IMR-90 (cell line): ENCODE results near the gene MFSD6L. TPM values are rescaled to one million over a fixed set of nuclear protein-coding genes. Genes with fewer than 3 reads are reported as not detected.

Experiments
- ATAC-seq: fragments of 200-7000 bp; cut with Tn5 transposase; 2 replicates; pipeline ENCODE4 v1.9.1; 2020; ENCODE audit warnings: low read depth, mild to moderate bottlenecking, moderate library complexity
- BruUV-seq: library from RNA; stranded (reverse); fragments of 400-500 nt; replicated peaks from 2 replicates; lab custom pipeline; 2021; lab: Mats Ljungman, UMichigan
- CTCF ChIA-PET: fragments of 300-600 bp; formaldehyde crosslinking; extraction: SDS; loops from one replicate; lab custom pipeline; 2021; ENCODE audit warnings: antibody characterized with exemption; lab: Yijun Ruan, JAX
- POLR2A ChIA-PET: fragments of 300-600 bp; sonication (Branson Sonifier 250); formaldehyde crosslinking; loops from one replicate; lab custom pipeline; 2022; ENCODE audit warnings: antibody characterized with exemption; ENCODE audit not compliant: unreplicated experiment; lab: Charles Lee
- DNase-seq: peaks from one replicate; pipeline ENCODE4 v3.0.0; 2013
- H2AFZ ChIP-seq: replicated peaks from 2 replicates; pipeline ENCODE3; 2013; ENCODE audit warnings: low read length, mild to moderate bottlenecking; ENCODE audit not compliant: poor library complexity
- H2AK5ac ChIP-seq: 2 replicates; pipeline ENCODE4 v1.6.1; 2013; ENCODE audit warnings: low read depth, low read length, inconsistent platforms
- H2AK9ac ChIP-seq: replicated peaks from 2 replicates; pipeline ENCODE3; 2013; ENCODE audit warnings: mild to moderate bottlenecking, low read depth, low read length, moderate library complexity; ENCODE audit not compliant: poor library complexity
- H2BK120ac ChIP-seq: 2 replicates; pipeline ENCODE4 v1.6.1; 2013; ENCODE audit warnings: low read depth, low read length, inconsistent platforms
- H2BK15ac ChIP-seq: 3 replicates; pipeline ENCODE4 v1.6.1; 2013; ENCODE audit warnings: low read depth, low read length, inconsistent platforms
- H2BK20ac ChIP-seq: 2 replicates; pipeline ENCODE4 v1.6.1; 2013; ENCODE audit warnings: low read depth, mild to moderate bottlenecking, inconsistent platforms, low read length, moderate library complexity
- H2BK5ac ChIP-seq: 2 replicates; pipeline ENCODE4 v1.6.1; 2013; ENCODE audit warnings: mild to moderate bottlenecking, low read depth, low read length, inconsistent platforms; ENCODE audit not compliant: poor library complexity, severe bottlenecking
- H3K14ac ChIP-seq: replicated peaks from 2 replicates; pipeline ENCODE4 v1.6.1; 2013; ENCODE audit warnings: low read depth, low read length, inconsistent platforms
- H3K18ac ChIP-seq: 2 replicates; pipeline ENCODE4 v1.6.1; 2013; ENCODE audit warnings: low read depth, low read length, control low read depth
- H3K23ac ChIP-seq: 2 replicates; pipeline ENCODE4 v1.6.1; 2013; ENCODE audit warnings: low read depth, low read length, inconsistent platforms
- H3K27ac ChIP-seq: 2 replicates; pipeline ENCODE4 v1.5.1; 2013; ENCODE audit warnings: mild to moderate bottlenecking, control low read depth, low read length; ENCODE audit not compliant: insufficient read depth
- H3K27me3 ChIP-seq: 2 replicates; pipeline ENCODE4 v1.6.1; 2013; ENCODE audit warnings: low read length; ENCODE audit not compliant: control insufficient read depth, insufficient read depth
- H3K36me3 ChIP-seq: 2 replicates; pipeline ENCODE4 v1.6.1; 2013; ENCODE audit warnings: low read length, mixed read lengths; ENCODE audit not compliant: control insufficient read depth, insufficient read depth
- H3K4ac ChIP-seq: 2 replicates; pipeline ENCODE4 v1.6.1; 2013; ENCODE audit warnings: low read depth, low read length, inconsistent platforms
- H3K4me1 ChIP-seq: 2 replicates; pipeline ENCODE4 v1.6.1; 2013; ENCODE audit warnings: low read length, mixed read lengths; ENCODE audit not compliant: control insufficient read depth, insufficient read depth
- H3K4me2 ChIP-seq: 2 replicates; pipeline ENCODE4 v1.6.1; 2013; ENCODE audit warnings: low read depth, mild to moderate bottlenecking, control low read depth, low read length, moderate library complexity
- H3K4me3 ChIP-seq: 2 replicates; pipeline ENCODE4 v1.5.1; 2013; ENCODE audit warnings: low read depth, mild to moderate bottlenecking, control low read depth, low read length, moderate library complexity; ENCODE audit not compliant: insufficient read depth
- H3K56ac ChIP-seq: 2 replicates; pipeline ENCODE4 v1.6.1; 2013; ENCODE audit warnings: low read length, inconsistent platforms; ENCODE audit not compliant: insufficient read depth; ENCODE audit errors: extremely low read depth
- H3K79me1 ChIP-seq, 2 experiments: 2 replicates each; pipeline ENCODE4 v1.6.1; 2013; ENCODE audit warnings: low read length in 2 of 2, inconsistent platforms in 1 of 2, low read depth in 1 of 2
- H3K9ac ChIP-seq: 2 replicates; pipeline ENCODE4 v1.6.1; 2013; ENCODE audit warnings: low read depth, low read length, control low read depth
- H3K9me1 ChIP-seq: 2 replicates; pipeline ENCODE4 v1.6.1; 2013; ENCODE audit warnings: low read length, inconsistent platforms; ENCODE audit not compliant: insufficient read depth
- H3K9me3 ChIP-seq: 2 replicates; pipeline ENCODE4 v1.6.1; 2013; ENCODE audit warnings: low read length; ENCODE audit not compliant: control insufficient read depth, insufficient read depth
- H4K20me1 ChIP-seq: 2 replicates; pipeline ENCODE4 v1.6.1; 2013; ENCODE audit warnings: low read length, inconsistent platforms; ENCODE audit not compliant: insufficient read depth
- H4K5ac ChIP-seq: 2 replicates; pipeline ENCODE4 v1.6.1; 2013; ENCODE audit warnings: mild to moderate bottlenecking, low read depth, low read length, control low read depth
- H4K8ac ChIP-seq, 2 experiments: 2 replicates each; pipeline ENCODE4 v1.6.1; 2013; ENCODE audit warnings: low read depth in 2 of 2, low read length in 2 of 2, control low read depth in 1 of 2, inconsistent platforms in 1 of 2
- H4K91ac ChIP-seq: 2 replicates; pipeline ENCODE4 v1.6.1; 2013; ENCODE audit warnings: low read depth, low read length, inconsistent platforms; ENCODE audit not compliant: insufficient read depth
- CHD1 ChIP-seq: IDR thresholded peaks from 2 replicates; pipeline ENCODE4 v1.6.1; 2012; ENCODE audit warnings: low read depth, low read length, improper control_type of control experiment
- FOS ChIP-seq: fragments of 150-350 bp; IDR thresholded peaks from 2 replicates; pipeline ENCODE4 v1.6.1; 2016; ENCODE audit warnings: low read depth, low read length
- MAFK ChIP-seq: IDR thresholded peaks from 2 replicates; pipeline ENCODE4 v1.6.1; 2012; ENCODE audit warnings: low read depth, low read length, improper control_type of control experiment
- NFE2L2 ChIP-seq: fragments of 150-350 bp; IDR thresholded peaks from 2 replicates; pipeline ENCODE4 v1.6.1; 2016; ENCODE audit warnings: low read depth, mild to moderate bottlenecking, low read length
- POLR2A ChIP-seq: IDR thresholded peaks from 2 replicates; pipeline ENCODE4 v1.6.1; 2012; ENCODE audit warnings: mild to moderate bottlenecking, low read depth, low read length
- RFX5 ChIP-seq: IDR thresholded peaks from 2 replicates; pipeline ENCODE4 v1.8.0; 2012; ENCODE audit warnings: low read depth, mild to moderate bottlenecking, low read length, moderate library complexity
- WGBS, 2 experiments: methylation state at CpG; one replicate each; pipeline versions ENCODE4 v1.1.5 to v1.1.7; 2013; ENCODE audit warnings: missing lambda C conversion rate in 2 of 2; ENCODE audit not compliant: insufficient read length in 1 of 2; ENCODE audit errors: extremely low coverage in 2 of 2; 5-methylcytosine and 5-hydroxymethylcytosine counted together
- dilution Hi-C: fragments of 300-500 bp; cut with HindIII; formaldehyde crosslinking; loops from one replicate; pipeline ENCODE4 v1.14.3; 2018; ENCODE audit warnings: low sequenced_read_pairs; ENCODE audit not compliant: unreplicated experiment
- in situ Hi-C: fragments of 300-500 bp; cut with MboI; formaldehyde crosslinking; loops from 3 replicates; pipeline ENCODE4 v1.14.3; 2019; ENCODE audit warnings: low sequenced_read_pairs, inconsistent platforms, mixed read lengths
- intact Hi-C: fragments of 100-400 bp; cut with micrococcal nuclease; formaldehyde crosslinking; loops from 2 replicates; pipeline ENCODE4 v1.10.0; 2022
- polyA plus RNA-seq, 3 experiments: library from polyadenylated mRNA; depleted of rRNA; stranded (reverse); fragments of >200 nt; gene quantifications; 2 replicates each; pipeline ENCODE4 v1.2.3, GENCODE V29; 2012; ENCODE audit warnings: low replicate concordance in 1 of 3
- total RNA-seq: library from RNA; depleted of rRNA; stranded (reverse); fragments of >200 nt; gene quantifications from 2 replicates; pipeline ENCODE4 v1.2.3, GENCODE V29; 2012
- TF ChIP-seq, protein P1 (sequence below): conservative IDR thresholded peaks from 2 replicates; pipeline ENCODE4 v1.5.1; 2012; ENCODE audit warnings: mild to moderate bottlenecking, low read depth, low read length, improper control_type of control experiment
- TF ChIP-seq, protein P2 (sequence below): fragments of 150-350 bp; IDR thresholded peaks from 2 replicates; pipeline ENCODE4 v1.6.1; 2016; ENCODE audit warnings: low read depth, mild to moderate bottlenecking, low read length, moderate library complexity, borderline replicate concordance
- TF ChIP-seq, protein P3 (sequence below): fragments of 150-350 bp; IDR thresholded peaks from 2 replicates; pipeline ENCODE4 v1.6.1; 2017; ENCODE audit warnings: mild to moderate bottlenecking, antibody characterized with exemption, low read length, low read depth

Gene MFSD6L
- total and polyA plus RNA-seq, 2 of the 4 experiments (the other 2 are of a cell fraction): not detected

DNA sequence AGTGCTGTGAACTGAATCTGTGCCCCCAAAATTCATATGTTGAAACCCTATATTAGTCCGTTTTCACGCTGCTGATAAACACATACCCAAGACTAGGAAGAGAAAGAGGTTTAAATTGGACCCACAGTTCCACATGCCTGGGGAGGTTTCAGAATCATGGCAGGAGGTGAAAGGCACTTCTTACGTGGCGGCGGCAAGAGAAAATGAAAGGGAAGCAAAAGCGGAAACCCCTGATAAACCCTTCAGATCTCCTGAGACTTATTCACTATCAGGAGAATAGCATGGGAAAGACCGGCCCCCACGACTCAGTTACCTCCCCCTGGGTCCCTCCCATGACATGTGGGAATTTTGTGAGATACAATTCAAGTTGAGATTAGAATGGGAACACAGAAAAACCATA, 37.2 kb downstream of the MFSD6L start:
- Histone ChIP-seq H3K4me3 (no peak overlapping the region), H2AK9ac (no peak overlapping the region), H3K4me2 (no peak overlapping the region), H4K91ac (no peak overlapping the region), H4K5ac (no peak overlapping the region), H3K27ac (no peak overlapping the region), H2BK5ac (no peak overlapping the region), H3K79me1 (no peaks in the 10 kb centered on the region), H2AK5ac (no peak overlapping the region), H3K9me1 (no peaks in the 10 kb centered on the region), H3K23ac (no peak overlapping the region), H3K4ac (no peak overlapping the region), H4K8ac (no peak overlapping the region), H3K18ac (no peak overlapping the region), H2BK120ac (no peak overlapping the region), H3K9ac (no peak overlapping the region), H2AFZ (no peak overlapping the region), H3K36me3 (no peaks in the 10 kb centered on the region), H3K27me3 (peaks cover 22% of the 10 kb centered on the region), H3K4me1 (no peaks in the 10 kb centered on the region), H3K56ac (no peak overlapping the region), H2BK15ac (no peak overlapping the region), H3K9me3 (0 out of 2 replicates have a peak, but pooled peaks cover 2% of the 10 kb centered on the region), H4K20me1 (no peaks in the 10 kb centered on the region), H2BK20ac (no peak overlapping the region), H3K14ac (no peak overlapping the region)
- WGBS, 2 experiments: no CpG with 5 or more reads among the region's 8 CpGs
- no TSS peak for BruUV-seq
- DNase-seq: no peak
- ChIA-PET POLR2A (no interaction called here), CTCF (no interaction called here)
- TF ChIP-seq, protein P1, sequence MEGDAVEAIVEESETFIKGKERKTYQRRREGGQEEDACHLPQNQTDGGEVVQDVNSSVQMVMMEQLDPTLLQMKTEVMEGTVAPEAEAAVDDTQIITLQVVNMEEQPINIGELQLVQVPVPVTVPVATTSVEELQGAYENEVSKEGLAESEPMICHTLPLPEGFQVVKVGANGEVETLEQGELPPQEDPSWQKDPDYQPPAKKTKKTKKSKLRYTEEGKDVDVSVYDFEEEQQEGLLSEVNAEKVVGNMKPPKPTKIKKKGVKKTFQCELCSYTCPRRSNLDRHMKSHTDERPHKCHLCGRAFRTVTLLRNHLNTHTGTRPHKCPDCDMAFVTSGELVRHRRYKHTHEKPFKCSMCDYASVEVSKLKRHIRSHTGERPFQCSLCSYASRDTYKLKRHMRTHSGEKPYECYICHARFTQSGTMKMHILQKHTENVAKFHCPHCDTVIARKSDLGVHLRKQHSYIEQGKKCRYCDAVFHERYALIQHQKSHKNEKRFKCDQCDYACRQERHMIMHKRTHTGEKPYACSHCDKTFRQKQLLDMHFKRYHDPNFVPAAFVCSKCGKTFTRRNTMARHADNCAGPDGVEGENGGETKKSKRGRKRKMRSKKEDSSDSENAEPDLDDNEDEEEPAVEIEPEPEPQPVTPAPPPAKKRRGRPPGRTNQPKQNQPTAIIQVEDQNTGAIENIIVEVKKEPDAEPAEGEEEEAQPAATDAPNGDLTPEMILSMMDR: no peak
- TF ChIP-seq CHD1 (no peak), FOS (no peak), RFX5 (no peak), NFE2L2 (no peak), MAFK (no peak), POLR2A (no peak)
- TF ChIP-seq, protein P2, sequence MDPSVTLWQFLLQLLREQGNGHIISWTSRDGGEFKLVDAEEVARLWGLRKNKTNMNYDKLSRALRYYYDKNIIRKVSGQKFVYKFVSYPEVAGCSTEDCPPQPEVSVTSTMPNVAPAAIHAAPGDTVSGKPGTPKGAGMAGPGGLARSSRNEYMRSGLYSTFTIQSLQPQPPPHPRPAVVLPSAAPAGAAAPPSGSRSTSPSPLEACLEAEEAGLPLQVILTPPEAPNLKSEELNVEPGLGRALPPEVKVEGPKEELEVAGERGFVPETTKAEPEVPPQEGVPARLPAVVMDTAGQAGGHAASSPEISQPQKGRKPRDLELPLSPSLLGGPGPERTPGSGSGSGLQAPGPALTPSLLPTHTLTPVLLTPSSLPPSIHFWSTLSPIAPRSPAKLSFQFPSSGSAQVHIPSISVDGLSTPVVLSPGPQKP: no peak
- TF ChIP-seq, protein P3, sequence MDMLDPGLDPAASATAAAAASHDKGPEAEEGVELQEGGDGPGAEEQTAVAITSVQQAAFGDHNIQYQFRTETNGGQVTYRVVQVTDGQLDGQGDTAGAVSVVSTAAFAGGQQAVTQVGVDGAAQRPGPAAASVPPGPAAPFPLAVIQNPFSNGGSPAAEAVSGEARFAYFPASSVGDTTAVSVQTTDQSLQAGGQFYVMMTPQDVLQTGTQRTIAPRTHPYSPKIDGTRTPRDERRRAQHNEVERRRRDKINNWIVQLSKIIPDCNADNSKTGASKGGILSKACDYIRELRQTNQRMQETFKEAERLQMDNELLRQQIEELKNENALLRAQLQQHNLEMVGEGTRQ: no peak
- ATAC-seq: no peak
- intact Hi-C loops: no loop called here
- dilution Hi-C loops: no loop called here
- in situ Hi-C loops: loop anchor here (25.0 kb wide), 1 partner anchor 675 kb away; the partner anchor contains the start of gene ALOX12B
